NCI-H774 (cell line): ENCODE results near the gene PTPN20.

ENCODE experiments used
- DNase-seq: peaks from one replicate; lab custom pipeline; 2025; lab: John Stamatoyannopoulos, UW

The PTPN20 gene

GRCh38 chr10:47034441-47035051, 123.3 kb downstream of the PTPN20 start:
- DNase-seq = no peak

DNA sequence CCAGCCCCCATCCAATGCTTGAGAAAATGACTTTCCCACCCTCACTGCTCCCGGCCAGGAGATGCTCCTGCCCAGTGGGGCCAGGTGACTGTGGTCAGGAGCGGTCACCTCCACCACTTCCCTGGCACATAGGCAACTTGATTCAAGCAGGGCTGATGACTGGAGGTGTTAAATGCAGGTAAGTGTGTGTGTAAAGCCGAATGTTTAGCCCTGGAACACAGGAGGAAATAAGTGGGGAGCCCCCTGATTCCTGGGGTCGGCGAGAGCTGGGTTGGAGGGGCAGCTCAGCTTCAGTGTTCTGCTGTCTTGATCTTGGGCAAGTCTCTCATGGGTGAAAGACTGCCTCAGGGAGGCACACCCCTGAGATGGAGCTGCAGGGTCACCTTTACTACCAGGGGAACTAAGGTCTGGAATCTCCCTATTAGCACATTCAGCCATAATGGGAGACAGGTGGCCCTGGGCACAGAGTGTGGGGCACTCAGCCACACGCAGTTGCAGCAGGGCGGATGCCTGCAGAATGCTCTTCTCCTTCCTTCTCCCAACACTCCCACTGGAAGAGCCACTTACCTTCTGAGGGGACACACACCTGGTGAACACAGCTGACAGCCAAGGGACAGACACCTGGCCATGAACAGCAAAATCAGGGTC, 124.1 kb downstream of the PTPN20 start:
- DNase-seq = no peak

DNA sequence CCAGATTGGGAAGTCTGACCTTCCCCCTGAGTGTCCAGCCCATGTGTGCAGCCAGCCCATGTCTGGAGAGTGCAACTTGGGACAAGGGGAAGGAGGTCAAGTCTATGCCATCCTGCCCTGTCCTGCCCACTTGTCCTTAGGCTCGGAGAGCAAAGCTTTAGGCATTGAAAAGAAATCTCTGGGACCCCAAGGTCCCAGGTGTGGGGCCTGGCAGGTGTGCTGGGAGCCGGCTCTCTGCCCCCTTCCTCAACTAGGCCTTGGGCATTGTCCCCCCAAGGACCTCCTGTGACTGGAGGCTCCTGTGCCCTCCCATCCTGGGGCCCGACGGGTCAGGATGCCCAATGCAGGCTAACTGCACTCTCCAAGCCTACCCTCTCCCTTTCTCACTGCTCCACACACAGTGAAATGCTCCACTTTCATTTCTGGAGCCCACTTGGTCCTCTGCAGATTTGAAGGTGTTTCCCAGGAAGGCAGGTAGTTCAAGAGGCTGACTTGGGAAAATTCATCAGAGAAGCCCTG, 124.7 kb downstream of the PTPN20 start:
- no peak for DNase-seq

DNA sequence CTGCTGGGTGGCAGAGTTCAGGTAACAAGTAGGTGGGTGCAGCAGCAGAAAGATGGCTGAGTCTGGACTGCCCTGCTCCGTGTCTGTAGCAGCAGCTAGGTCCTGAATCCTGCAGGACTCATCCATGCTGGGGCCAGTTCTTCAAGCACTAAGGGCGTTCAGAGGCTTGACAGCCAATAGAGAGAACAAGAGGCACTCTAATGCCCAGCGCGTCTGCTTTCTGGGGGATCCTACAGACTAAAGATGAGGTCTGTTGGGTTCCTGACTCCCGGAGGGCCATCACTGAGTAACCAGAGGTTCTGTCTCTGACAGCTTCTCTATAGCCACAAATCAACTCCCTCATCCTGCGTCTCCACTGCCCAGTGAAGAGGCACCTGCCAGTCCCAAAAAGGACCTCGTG, 125.5 kb downstream of the PTPN20 start:
- no peak for DNase-seq

- DNase-seq = no peak
Measured at GRCh38 chr10:47037654-47038425, 126.6 kb downstream of the PTPN20 start.

GRCh38 chr10:47038881-47039561, 127.8 kb downstream of the PTPN20 start:
- no peak for DNase-seq

- DNase-seq = no peak
Measured at GRCh38 chr10:47039562-47039913, 128.3 kb downstream of the PTPN20 start.

GRCh38 chr10:47040041-47040491, 128.8 kb downstream of the PTPN20 start:
- DNase-seq = no peak

GRCh38 chr10:47040681-47041080, 129.5 kb downstream of the PTPN20 start:
- DNase-seq = no peak

DNA sequence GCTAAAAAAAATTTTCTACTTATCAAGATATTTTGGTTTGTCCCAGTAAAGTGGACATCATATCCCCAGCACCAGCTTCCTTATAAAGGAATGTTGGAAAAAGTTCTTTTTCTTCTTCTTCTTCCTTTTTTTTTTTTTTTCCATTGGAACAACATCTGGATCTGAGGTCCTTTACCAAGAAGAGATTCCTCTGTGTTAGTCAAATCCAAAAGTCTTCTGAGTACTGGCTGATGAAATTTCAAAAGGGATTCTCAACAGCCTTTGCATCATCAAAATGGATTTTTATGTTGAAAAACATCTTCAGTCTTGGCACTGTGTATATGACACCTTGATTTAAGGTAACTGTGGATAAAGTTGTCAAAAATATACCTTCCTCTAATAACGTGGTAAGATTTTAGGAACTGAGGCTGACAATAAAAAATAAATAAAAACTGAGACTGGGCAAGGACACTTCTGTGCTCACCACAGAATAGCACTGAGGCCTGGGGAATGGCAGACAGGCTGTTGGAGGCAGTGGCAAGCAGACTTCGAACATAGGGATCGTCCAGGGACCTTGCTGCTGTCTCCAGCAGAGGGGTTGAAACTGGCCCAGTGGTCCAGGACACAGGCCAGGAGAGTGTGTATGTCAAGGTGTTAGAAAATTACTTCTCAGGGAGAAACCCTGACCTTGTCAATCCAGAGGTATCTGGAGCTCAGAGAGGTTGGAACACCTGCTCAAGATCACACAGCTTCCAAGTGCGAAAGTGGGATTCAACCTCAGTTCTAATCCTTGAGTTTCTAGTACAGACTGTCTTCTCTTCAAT, 130.4 kb downstream of the PTPN20 start:
- DNase-seq = no peak

- DNase-seq = no peak
Measured at GRCh38 chr10:47042199-47042473, 130.9 kb downstream of the PTPN20 start.

GRCh38 chr10:47042780-47043750, 131.8 kb downstream of the PTPN20 start:
- no peak for DNase-seq

DNA sequence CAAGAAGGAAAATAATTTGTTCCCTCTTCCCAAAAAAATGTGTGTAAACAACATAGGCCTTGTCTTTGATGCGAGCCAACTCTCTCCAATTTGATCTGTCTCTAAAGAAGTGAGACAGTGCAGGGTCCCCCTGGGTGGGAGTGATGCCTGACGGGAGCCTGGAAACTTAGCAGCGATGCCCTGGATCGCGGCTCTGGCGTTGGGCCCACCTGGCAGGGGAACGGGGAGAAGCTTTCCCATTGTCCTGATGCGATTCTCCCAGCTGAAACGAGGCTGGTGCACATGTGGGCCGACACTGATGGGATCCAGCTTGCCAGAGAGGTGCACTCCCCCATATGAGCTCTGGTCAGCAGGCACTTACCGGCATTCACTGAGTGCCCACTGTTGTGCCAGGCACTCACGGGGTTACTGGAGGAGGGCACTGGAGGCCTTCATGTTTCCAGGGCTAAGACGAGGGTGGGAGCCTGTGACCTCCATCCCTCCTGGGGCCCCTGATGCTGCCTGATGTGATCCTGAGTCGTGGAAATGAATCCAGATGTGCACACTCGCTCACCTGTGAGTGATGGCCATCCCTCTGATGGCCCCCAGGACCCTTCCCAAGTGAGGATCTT, 132.8 kb downstream of the PTPN20 start:
- no peak for DNase-seq

GRCh38 chr10:47044741-47045140, 133.5 kb downstream of the PTPN20 start:
- DNase-seq = no peak

- no peak for DNase-seq
Measured at GRCh38 chr10:47045331-47045861, 134.2 kb downstream of the PTPN20 start.

DNA sequence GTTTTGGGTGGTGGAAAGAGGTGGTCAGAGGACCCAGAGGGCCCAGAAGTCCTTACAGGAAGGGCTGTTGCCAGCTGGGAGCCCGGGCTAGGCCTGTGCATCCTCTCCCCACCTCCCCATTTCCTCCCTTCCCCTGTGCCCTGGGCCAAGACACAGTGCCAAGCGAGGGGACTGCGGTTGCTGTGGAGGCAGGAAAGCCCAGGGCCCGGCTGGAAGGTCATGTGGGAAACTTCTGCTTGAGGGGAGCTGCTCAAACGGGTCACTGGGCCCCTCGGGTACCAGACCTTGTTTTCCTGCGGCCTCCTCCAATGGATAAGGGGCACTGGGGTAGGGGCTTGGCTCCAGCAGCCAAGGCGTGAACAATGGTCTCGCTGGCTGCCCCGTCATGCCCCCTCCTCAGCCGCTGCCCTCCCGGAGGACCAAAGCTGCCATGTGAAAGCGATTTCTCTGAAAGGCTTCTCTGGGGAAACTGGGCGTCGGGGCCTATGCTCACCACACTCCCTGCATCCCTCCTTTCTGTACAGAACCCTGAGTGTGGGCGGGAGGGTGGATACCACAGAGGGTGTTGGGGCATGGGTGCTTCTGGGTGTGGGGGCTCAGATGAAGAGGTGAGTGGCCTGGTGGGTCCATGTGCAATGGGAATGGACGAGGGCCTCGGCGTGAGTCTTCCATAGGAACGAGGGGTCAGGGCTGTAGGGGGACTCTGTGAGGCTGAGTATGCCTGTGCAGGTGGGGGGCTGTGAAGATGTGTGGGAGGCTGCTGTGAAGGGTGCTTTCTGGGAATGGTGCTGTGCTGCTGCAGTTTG, 135.3 kb downstream of the PTPN20 start:
- DNase-seq = no peak

- DNase-seq = no peak
Measured at GRCh38 chr10:47047127-47047504, 135.9 kb downstream of the PTPN20 start.

DNA sequence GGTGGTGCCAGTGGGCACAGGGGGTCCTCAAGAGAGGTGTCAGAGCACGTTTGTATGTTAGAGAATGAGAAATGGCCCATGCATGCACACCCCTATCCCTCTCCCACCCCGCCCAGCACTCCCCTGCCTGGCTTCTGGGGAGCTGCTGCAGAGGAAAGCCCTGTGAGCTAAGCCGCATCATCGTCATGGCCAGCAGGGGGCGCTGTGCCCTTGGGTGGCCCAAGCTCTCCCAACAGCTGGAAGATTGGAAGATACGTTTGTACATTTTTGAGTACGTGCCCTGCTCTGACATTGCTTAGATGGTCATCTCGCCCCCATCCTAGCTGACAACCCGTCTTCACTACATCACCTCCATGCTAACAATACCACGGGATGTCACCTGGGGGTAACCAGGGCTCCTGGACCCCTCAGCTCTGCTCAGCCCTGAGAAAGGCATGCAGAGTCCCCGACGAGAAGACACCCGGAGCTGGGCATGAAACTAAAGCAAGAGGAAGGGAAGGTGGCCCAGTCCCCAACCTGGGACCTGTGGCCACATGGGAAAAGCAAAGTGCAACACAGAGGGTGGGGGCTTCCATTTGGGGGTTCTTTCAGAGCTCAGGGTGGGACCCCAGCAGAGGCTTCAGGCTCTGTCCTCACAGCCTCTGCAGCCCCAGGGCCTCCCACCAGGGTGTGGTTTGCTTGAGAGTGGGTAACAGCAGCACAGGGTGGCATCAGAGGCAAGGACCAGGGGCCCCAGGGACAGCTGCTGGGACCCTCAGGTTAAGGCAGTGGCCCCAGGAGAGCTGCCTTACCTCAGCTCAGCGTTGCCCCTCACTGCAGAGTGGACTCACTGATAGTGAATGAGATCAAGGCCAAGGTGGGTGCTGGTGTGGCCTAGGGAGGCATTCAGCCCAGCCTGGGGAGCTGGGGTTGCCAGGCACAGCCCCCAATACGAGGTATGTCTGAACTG, 136.6 kb downstream of the PTPN20 start:
- peak; percentile 9 for DNase-seq
